ENCODE results near the gene GEMIN5. TPM values are rescaled to one million over a fixed set of nuclear protein-coding genes. Genes with fewer than 3 reads are reported as not detected.

GEMIN5 gene
- total RNA-seq, 4 donors from 2014 or later, result 19.4 to 27.7 (median 22.9) TPM

GRCh38 chr5:154949781-154950180 is 11.8 kb upstream of the GEMIN5 start:
- TF ChIP-seq CTCF (IDR thresholded peaks at IDR 0.05; ENCODE audit: low read depth), result no peak

GRCh38 chr5:154948313-154948712 is 10.3 kb upstream of the GEMIN5 start:
- no peak for TF ChIP-seq CTCF (IDR thresholded peaks at IDR 0.05; ENCODE audit: low read depth)

- TF ChIP-seq CTCF (IDR thresholded peaks at IDR 0.05; ENCODE audit: low read depth), result no peak
These were observed 9.8 kb upstream of the GEMIN5 start for GRCh38 chr5:154947778-154948177.

- TF ChIP-seq CTCF (IDR thresholded peaks at IDR 0.05; ENCODE audit: low read depth), result no peak
These were observed 7.8 kb upstream of the GEMIN5 start for GRCh38 chr5:154945695-154946301.

GRCh38 chr5:154944716-154945115 is 6.7 kb upstream of the GEMIN5 start:
- TF ChIP-seq CTCF (IDR thresholded peaks at IDR 0.05; ENCODE audit: low read depth), result no peak

- TF ChIP-seq CTCF (IDR thresholded peaks at IDR 0.05; ENCODE audit: low read depth), result no peak
These were observed 5.5 kb upstream of the GEMIN5 start for GRCh38 chr5:154943527-154943926.

- TF ChIP-seq CTCF (IDR thresholded peaks at IDR 0.05; ENCODE audit: low read depth), result no peak
These were observed 3.0 kb upstream of the GEMIN5 start, which contains the start of gene MRPL22 for GRCh38 chr5:154940772-154941620. Gene MRPL22 (plus strand): TSS chr5:154941073. CDS start chr5:154941111, 38 bp downstream.
